Stomach (tissue), 9 donors: ENCODE results near the gene PABPC3. TPM values are rescaled to one million over a fixed set of nuclear protein-coding genes. Genes with fewer than 3 reads are reported as not detected.

Experiments used
- DNase-seq, 2 donors: peaks; one replicate each; pipeline versions ENCODE4 v3.0.0 to v3.0.0-alpha.2; 2013 to 2019
- H3K27ac ChIP-seq, 5 donors: fragments of 200-600 bp in 4 of 5; sonication (generic) in 4 of 5; one replicate each; pipeline ENCODE4 v1.5.1; 2013 to 2019; ENCODE audit warnings: mild to moderate bottlenecking in 1 of 5, moderate library complexity in 1 of 5
- H3K27me3 ChIP-seq, 3 donors: fragments of 200-600 bp; sonication (generic); one replicate each; pipeline ENCODE4 v1.5.1; 2017 to 2019; ENCODE audit warnings: mixed run types in 1 of 3
- H3K36me3 ChIP-seq, 4 donors: fragments of 200-600 bp; sonication (generic); 1 replicate in 3 of 4; 2 replicates in 1 of 4; pipeline ENCODE4 v1.5.1; 2016 to 2019
- H3K4me1 ChIP-seq, 4 donors: fragments of 200-600 bp; sonication (generic); one replicate each; pipeline ENCODE4 v1.5.1; 2016 to 2019
- H3K4me3 ChIP-seq, 4 donors: fragments of 200-600 bp; sonication (generic) in 3 of 4; one replicate each; pipeline ENCODE4 v1.5.1; 2016 to 2019; ENCODE audit warnings: mild to moderate bottlenecking in 1 of 4
- H3K9me3 ChIP-seq, 4 donors: fragments of 200-600 bp; sonication (generic); one replicate each; pipeline ENCODE4 v1.5.1; 2016 to 2019
- CTCF ChIP-seq, 7 experiments: fragments of 450-650 bp in 4 of 7; fragments of 200-600 bp in 3 of 7; sonication (generic) in 3 of 7; IDR thresholded peaks; one replicate each; pipeline ENCODE4 v1.5.1; 2016 to 2019; ENCODE audit warnings: antibody characterized with exemption in 7 of 7, control low read depth in 2 of 7, mild to moderate bottlenecking in 1 of 7
- EP300 ChIP-seq: sonication (generic); formaldehyde crosslinking; IDR thresholded peaks from one replicate; pipeline ENCODE4 v1.6.1; 2017; ENCODE audit warnings: antibody characterized with exemption
- POLR2A ChIP-seq, 4 donors: fragments of 450-650 bp; IDR thresholded peaks; one replicate each; pipeline ENCODE4 v1.6.1; 2016; ENCODE audit warnings: antibody characterized with exemption in 4 of 4, control low read depth in 2 of 4, mild to moderate bottlenecking in 1 of 4, moderate library complexity in 1 of 4
- POLR2AphosphoS5 ChIP-seq, 3 donors: sonication (generic); formaldehyde crosslinking; IDR thresholded peaks; one replicate each; pipeline ENCODE4 v1.6.1; 2016; ENCODE audit warnings: antibody characterized with exemption in 3 of 3
- WGBS, 5 donors: extraction: QIAGEN DNeasy Blood & Tissue Kit in 3 of 5; methylation state at CpG; one replicate each; pipeline versions ENCODE4 v1.1.5 to v1.1.7; 2013 to 2018; 5-methylcytosine and 5-hydroxymethylcytosine counted together
- intact Hi-C: fragments of 100-400 bp; cut with DNase I; formaldehyde crosslinking; loops from one replicate; pipeline ENCODE4 v1.15.1; 2023; ENCODE audit warnings: low total_unique reads
- polyA plus RNA-seq, 3 donors: library from polyadenylated mRNA; stranded (reverse); fragments of 200-250 nt; gene quantifications; one replicate each; pipeline ENCODE4 v1.2.3, GENCODE V29; 2013
- total RNA-seq, 5 donors: library from RNA; depleted of rRNA; stranded (reverse); fragments of >200 nt; gene quantifications; one replicate each; pipeline versions ENCODE4 v1.1.0 to v1.2.3, GENCODE V29; 2014 to 2016
- donor health status: healthy with polysubstance abuse.
- donor health status: Bipolar disorder and iron deficiency.
- donor health status: healthy.

The PABPC3 gene
- total and polyA plus RNA-seq, 8 donors = 0.08 to 0.29 TPM; not detected in 6

- WGBS, 5 donors = 75 to 88% (median 81%) methylated on average over 8 of the region's 8 CpGs
- Histone ChIP-seq H3K4me1 (no peaks in the 10 kb centered on the region), H3K27ac (no peak overlapping the region), H3K36me3 (no peaks in the 10 kb centered on the region), H3K4me3 (no peak overlapping the region), H3K27me3 (peaks cover 0 to 41% (median 10%) of the 10 kb centered on the region in 3 donors), H3K9me3 (no peaks in the 10 kb centered on the region)
- TF ChIP-seq EP300 (no peak), POLR2AphosphoS5 (IDR thresholded peaks at IDR 0.05) (no peak), POLR2A (IDR thresholded peaks at IDR 0.05) (no peak), CTCF (IDR thresholded peaks at IDR 0.05) (no peak)
- no peak for DNase-seq
- intact Hi-C loops = no loop called here
These were observed 29.8 kb upstream of the PABPC3 start for GRCh38 chr13:25065974-25066770.

GRCh38 chr13:25067064-25067463 is 28.9 kb upstream of the PABPC3 start:
- Histone ChIP-seq H3K27ac (no peak overlapping the region), H3K4me3 (no peak overlapping the region), H3K9me3 (no peaks in the 10 kb centered on the region), H3K4me1 (no peaks in the 10 kb centered on the region), H3K36me3 (no peaks in the 10 kb centered on the region), H3K27me3 (peaks cover 0 to 41% (median 10%) of the 10 kb centered on the region in 3 donors)
- DNase-seq = no peak
- intact Hi-C loops = no loop called here
- TF ChIP-seq EP300 (no peak), CTCF (IDR thresholded peaks at IDR 0.05) (no peak), POLR2A (IDR thresholded peaks at IDR 0.05) (no peak), POLR2AphosphoS5 (IDR thresholded peaks at IDR 0.05) (no peak)
- WGBS, 5 donors = 46 to 67% (median 56%) methylated on average over 3 of the region's 3 CpGs

- TF ChIP-seq POLR2A (IDR thresholded peaks at IDR 0.05) = no peak
- no peak for TF ChIP-seq POLR2AphosphoS5 (IDR thresholded peaks at IDR 0.05)
- no peak for TF ChIP-seq CTCF (IDR thresholded peaks at IDR 0.05)
- no peak for TF ChIP-seq EP300
- 85 to 91% (median 86%) methylated on average over 24 to 26 of the region's 26 CpGs for WGBS, 5 donors
- intact Hi-C loops = no loop called here
- H3K4me3 ChIP-seq = no peak overlapping the region
- no peak for DNase-seq
- H3K27ac ChIP-seq = no peak overlapping the region
- no peaks in the 10 kb centered on the region for H3K36me3 ChIP-seq
- peaks cover 0 to 41% (median 10%) of the 10 kb centered on the region in 3 donors for H3K27me3 ChIP-seq
- H3K4me1 ChIP-seq = no peaks in the 10 kb centered on the region
- no peaks in the 10 kb centered on the region for H3K9me3 ChIP-seq
These were observed 27.1 kb upstream of the PABPC3 start for GRCh38 chr13:25068810-25069209.

- WGBS, 5 donors = 74 to 83% (median 79%) methylated on average over 19 to 21 of the region's 21 CpGs
- DNase-seq = no peak
- intact Hi-C loops = no loop called here
These were observed 26.7 kb upstream of the PABPC3 start for GRCh38 chr13:25069236-25069635.

More at GRCh38 chr13:25069236-25069635, 26.7 kb upstream of the PABPC3 start:
- Histone ChIP-seq H3K4me3 (no peak overlapping the region), H3K36me3 (no peaks in the 10 kb centered on the region), H3K9me3 (no peaks in the 10 kb centered on the region), H3K27ac (no peak overlapping the region), H3K27me3 (peaks cover 0 to 41% (median 10%) of the 10 kb centered on the region in 3 donors), H3K4me1 (no peaks in the 10 kb centered on the region)
- TF ChIP-seq POLR2AphosphoS5 (IDR thresholded peaks at IDR 0.05) = no peak
- TF ChIP-seq EP300 = no peak
- TF ChIP-seq CTCF (IDR thresholded peaks at IDR 0.05) = no peak
- no peak for TF ChIP-seq POLR2A (IDR thresholded peaks at IDR 0.05)
